ENCODE results near the gene TSC22D4.
"Not testable (repeated sequence)": the region's sequence is repeated elsewhere in the genome, so short reads cannot be mapped to it uniquely, and the experiment has no call there.

TSC22D4 gene

DNA sequence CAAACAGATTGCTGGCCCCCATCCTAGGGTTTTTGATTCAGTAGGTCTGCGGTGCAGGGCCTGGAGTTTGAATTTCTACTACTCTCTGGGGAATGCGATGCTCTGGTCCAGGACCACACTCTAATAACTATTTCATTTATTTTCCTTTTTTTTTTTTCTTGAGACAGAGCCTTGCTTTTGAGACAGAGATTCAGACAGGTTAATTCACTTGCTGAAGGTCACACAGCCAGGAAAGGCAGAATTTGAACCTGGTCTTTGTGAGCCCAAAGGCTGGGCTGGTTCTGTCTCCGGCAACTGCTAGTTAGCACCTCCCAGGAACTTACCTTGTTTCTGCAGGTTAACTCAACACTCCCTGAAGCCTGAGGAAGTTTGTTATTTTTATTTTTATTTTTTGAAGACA lies 26.5 kb downstream of the TSC22D4 start:
- no peak overlapping the region for H3K4me3 ChIP-seq (ENCODE audit: low read depth, low read length)
- DNase-seq (ENCODE audit: low read depth): no peak

DNA sequence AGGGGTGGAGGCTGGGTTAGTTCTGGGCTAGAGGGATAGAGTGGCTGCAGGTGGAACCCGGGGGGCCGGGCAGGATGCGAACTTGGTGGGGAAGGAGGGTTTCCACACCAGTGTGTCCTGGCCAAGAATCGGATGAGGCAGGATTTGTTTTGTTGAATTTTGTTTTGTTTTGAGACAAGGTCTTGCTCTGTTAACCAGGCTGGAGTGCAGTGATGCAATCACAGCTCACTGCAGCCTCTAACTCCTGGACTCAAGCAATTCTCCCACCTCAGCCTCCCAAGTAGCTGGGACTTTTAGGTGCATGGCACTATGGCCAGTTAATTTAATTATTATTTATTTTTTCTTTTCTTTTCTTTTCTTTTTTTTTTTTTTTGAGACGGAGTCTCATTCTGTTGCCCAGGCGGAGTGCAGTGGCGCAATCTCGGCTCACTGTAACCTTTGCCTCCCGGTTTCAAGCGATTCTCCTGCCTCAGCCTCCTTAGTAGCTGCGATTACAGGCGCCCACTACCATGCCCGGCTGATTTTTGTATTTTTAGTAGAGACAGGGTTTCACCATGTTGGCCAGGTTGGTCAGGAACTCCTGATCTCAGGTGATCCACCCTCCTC lies 29.7 kb downstream of the TSC22D4 start:
- H3K4me3 ChIP-seq (ENCODE audit: low read depth, low read length): no peak overlapping the region
- no peak for DNase-seq (ENCODE audit: low read depth)

DNA sequence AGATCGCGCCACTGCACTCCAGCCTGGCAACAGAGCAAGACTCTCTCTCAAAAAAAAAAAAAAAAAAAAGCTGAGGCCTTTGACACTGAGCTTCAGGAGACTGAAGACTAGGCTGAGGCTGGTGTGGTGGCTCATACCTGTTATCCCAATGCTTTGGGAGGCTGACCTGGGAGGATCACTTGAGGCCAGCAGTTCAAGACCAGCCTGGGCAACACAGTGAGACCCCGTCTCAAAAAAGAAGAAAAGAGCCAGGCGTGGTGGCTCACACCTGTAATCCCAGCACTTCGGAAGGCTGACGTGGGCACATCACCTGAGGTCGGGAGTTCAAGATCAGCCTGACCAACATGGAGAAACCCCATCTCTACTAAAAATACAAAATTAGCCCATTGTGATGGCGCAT lies 31.7 kb downstream of the TSC22D4 start:
- not testable (repeated sequence) for H3K4me3 ChIP-seq (ENCODE audit: low read depth, low read length); DNase-seq (ENCODE audit: low read depth)

- peak; percentile 17 for DNase-seq (ENCODE audit: low read depth)
- no peak overlapping the region for H3K4me3 ChIP-seq (ENCODE audit: low read depth, low read length)
Measured at GRCh38 chr7:100446040-100446439, 33.0 kb downstream of the TSC22D4 start.

DNA sequence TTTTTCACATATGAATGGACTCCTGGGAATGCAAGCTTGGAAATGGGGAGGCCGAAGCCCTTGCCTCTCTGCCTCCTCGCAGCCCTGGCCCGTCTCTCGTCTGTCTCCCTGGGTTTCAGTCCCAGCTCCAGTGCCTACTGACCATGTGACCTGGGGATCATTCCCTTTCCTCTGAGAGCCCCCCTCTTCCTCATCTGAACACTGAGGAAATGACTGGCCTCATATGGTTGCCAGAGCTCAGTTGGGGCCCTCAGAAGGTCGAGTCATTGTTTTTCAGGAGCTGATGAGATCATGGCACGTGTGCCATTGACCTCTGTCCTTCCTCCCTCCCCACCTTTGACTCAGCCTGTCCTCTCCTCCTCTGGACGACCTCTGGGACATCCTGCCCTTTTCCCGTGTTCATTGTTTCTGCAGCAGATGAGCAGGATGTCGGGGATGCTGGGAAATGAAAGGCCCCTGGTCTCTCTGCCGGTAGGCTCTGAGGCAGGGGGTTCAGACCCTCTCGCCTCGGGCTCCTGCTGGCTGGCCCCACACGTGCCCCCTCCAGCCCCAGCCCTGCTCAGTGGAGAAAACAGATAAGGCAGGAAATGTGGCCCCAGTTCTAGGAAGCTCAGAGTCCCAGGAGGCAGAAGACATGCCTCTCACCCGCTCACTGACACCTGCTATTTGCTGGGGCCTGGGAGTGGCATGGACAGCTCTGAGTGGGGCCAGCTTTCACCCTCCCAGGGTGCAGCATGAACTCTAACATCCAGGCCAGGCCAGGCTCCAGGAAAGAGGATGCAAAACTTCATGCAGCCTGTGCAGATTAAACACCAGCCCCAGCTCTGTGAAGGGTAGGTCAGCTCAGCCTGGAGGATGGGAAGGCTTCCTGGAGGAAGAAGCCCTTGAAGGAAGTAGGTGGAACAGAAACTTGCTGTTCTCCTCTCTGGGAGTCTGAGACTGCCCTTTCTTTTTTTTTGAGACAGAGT lies 34.4 kb downstream of the TSC22D4 start:
- no peak overlapping the region for H3K4me3 ChIP-seq (ENCODE audit: low read depth, low read length)
- DNase-seq (ENCODE audit: low read depth): peak; percentile 13

DNA sequence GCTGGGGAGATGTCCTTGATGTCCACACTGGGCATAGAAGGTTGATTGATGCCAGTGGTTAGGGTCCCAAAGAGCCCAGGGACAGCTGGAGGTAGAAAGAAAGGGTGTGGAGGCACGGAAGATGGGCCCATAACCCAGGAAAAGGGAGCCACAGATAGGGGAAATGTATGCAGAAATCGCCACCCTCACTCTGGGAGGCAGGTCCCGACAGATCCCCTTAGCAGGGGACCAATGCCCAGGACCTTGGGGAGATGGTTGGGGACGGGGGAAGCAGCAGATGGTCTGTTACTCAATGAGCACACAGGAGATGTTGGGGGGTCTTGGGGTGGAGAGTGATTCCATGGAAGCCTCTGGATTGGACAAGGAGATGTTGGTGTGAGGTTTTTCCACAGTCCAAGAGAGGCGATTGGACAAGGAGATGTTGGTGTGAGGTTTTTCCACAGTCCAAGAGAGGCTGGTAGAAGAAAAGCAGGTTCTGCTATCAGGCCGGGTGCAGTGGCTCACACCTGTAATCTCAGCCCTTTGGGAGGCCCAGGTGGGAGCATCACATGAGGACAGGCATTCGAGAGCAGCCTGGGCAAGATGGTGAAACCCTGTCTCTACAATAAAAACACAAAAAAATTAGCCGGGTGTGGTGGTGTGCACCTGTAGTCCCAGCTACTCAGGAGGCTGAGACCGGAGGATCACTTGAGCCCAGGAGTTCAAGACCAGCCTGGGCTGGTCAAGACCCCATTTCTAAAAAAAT lies 35.7 kb downstream of the TSC22D4 start:
- H3K4me3 ChIP-seq (ENCODE audit: low read depth, low read length): no peak overlapping the region
- no peak for DNase-seq (ENCODE audit: low read depth)

GRCh38 chr7:100441641-100442535 lies 37.1 kb downstream of the TSC22D4 start:
- H3K4me3 ChIP-seq (ENCODE audit: low read depth, low read length): no peak overlapping the region
- DNase-seq (ENCODE audit: low read depth): no peak

- H3K4me3 ChIP-seq (ENCODE audit: low read depth, low read length); DNase-seq (ENCODE audit: low read depth): not testable (repeated sequence)
Measured at GRCh38 chr7:100439244-100439643, 39.8 kb downstream of the TSC22D4 start.

DNA sequence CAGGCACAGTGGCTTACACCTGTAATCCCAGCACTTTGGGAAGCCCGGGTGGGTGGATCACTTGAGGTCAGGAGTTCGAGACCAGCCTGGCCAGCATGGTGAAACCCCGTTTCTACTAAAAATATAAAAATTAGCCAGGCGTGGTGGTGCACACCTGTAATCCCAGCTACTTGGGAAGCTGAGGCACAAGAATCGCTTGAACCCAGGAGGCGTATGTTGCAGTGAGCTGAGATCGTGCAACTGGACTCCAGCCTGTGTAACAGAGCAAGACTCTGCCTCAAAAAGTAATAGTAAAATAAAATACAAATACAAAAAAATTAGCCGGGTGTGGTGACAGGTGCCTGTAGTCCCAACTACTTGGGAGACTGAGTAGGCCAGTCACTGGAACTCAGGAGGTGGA lies 40.3 kb downstream of the TSC22D4 start:
- not testable (repeated sequence) for DNase-seq (ENCODE audit: low read depth); H3K4me3 ChIP-seq (ENCODE audit: low read depth, low read length)

GRCh38 chr7:100438172-100438571 lies 40.8 kb downstream of the TSC22D4 start:
- no peak overlapping the region for H3K4me3 ChIP-seq (ENCODE audit: low read depth, low read length)
- no peak for DNase-seq (ENCODE audit: low read depth)

- no peak overlapping the region for H3K4me3 ChIP-seq (ENCODE audit: low read depth, low read length)
Measured at GRCh38 chr7:100437150-100438100, 41.6 kb downstream of the TSC22D4 start.

DNA sequence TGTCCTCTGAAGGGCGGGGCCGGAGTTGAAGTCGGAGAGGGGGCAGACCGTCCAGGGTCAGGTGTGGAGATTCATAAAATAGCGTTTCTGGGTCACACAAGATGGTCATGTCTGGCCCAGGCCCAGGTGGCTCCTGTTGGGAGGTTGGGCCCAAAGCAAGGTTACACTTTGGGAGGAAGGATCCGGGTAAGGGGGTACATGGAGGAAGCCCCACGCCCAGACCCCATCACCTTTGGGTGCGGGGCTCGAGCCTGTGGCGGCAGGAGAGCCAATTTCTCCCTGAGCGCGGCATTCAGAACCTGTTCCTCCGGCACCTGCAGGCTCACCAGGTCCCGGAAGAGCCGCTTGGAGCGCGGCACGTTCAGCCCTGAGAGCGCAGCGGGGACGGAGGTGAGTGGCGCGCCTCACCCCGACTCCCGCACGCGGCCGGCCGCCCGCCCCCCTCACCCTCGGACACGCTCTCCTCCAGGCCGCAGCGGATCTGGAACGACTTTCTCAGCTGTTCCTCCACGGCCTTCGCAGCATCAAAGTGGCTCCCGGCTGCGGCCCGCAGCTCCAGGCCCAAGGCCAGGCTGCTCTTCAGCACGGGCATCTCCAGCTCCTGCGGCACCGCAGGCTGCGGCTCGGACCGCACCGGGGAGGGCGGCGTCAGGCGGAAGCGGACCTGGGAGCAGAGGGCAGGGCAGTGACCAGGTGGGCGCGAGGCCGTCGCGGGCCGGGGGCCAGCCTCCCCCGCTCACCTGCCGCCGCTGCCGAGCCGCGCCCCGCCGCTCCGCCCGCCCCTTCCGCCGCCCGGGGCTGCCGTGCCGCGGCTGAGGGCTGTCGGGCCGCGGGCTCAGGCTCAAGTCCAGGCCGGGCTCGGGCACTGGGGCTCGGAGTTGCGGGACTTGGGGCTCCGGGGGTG lies 43.4 kb downstream of the TSC22D4 start:
- peak overlapping the region; percentile 79 for H3K4me3 ChIP-seq (ENCODE audit: low read depth, low read length)
- no peak for DNase-seq (ENCODE audit: low read depth)

More at GRCh38 chr7:100437150-100438100, 41.6 kb downstream of the TSC22D4 start:
- no peak for DNase-seq (ENCODE audit: low read depth)

GRCh38 chr7:100434297-100435144 lies 44.5 kb downstream of the TSC22D4 start:
- DNase-seq (ENCODE audit: low read depth): no peak
- H3K4me3 ChIP-seq (ENCODE audit: low read depth, low read length): peak overlapping the region; percentile 79

DNA sequence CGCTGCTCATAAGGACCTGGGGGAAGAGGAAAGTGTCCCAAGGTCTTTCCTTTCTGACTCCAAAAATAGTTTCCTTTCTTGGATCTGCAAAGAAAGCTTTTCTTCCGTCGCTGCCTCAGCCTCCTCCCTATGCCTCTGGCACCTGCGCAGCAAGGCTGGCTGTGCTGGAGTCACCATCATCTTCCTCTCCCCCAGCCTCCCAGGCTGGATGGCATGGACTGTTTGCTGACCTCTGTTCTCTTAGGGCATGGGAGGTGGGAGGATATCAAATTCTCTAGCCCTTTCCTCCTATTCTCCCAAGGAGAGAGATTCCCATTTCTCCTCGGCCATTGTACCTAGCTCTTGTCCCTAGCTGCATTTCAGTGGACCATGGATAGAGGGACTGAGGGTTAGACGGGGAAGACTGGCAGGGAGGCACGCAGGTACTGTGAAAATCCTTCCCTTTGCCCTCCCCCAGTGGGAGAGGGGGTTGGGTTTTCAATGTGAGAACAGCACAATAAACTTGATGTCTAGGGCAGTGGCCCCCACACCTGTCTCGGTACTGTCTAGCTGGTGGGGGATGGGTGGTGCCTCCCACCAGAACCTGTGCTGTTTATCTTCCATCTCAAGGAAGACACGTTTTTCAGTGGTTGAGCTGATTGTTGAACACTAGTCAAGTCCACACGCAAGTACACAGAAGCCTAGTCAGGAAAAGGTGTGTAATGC lies 45.3 kb downstream of the TSC22D4 start:
- no peak for DNase-seq (ENCODE audit: low read depth)
- no peak overlapping the region for H3K4me3 ChIP-seq (ENCODE audit: low read depth, low read length)

- H3K4me3 ChIP-seq (ENCODE audit: low read depth, low read length): no peak overlapping the region
- no peak for DNase-seq (ENCODE audit: low read depth)
Measured at GRCh38 chr7:100433276-100433591, 45.8 kb downstream of the TSC22D4 start.
